ENCODE measurements around the gene MARS1.

Gene MARS1

GRCh38 chr12:57458665-57459054, 29.2 kb upstream of the MARS1 start:
- DNase-seq: no peak

- peak; percentile 95 for DNase-seq
These were observed 28.7 kb upstream of the MARS1 start for GRCh38 chr12:57459055-57459749.

GRCh38 chr12:57459750-57460467, 28.0 kb upstream of the MARS1 start, which contains the start of gene GLI1:
TSS of gene GLI1 (plus strand) at chr12:57459785. CDS start at chr12:57463692, 3,907 bp downstream.
- no peak for DNase-seq

GRCh38 chr12:57460468-57460784, 27.4 kb upstream of the MARS1 start:
- no peak for DNase-seq

- DNase-seq: no peak
These were observed 27.0 kb upstream of the MARS1 start for GRCh38 chr12:57460841-57461275.

- DNase-seq: peak; percentile 44
These were observed 26.5 kb upstream of the MARS1 start for GRCh38 chr12:57461276-57461916.

- DNase-seq: no peak
These were observed 26.0 kb upstream of the MARS1 start for GRCh38 chr12:57461917-57462250.

GRCh38 chr12:57462251-57462911, 25.5 kb upstream of the MARS1 start:
- peak; percentile 92 for DNase-seq

- DNase-seq: no peak
These were observed 25.0 kb upstream of the MARS1 start for GRCh38 chr12:57462912-57463253.

- no peak for DNase-seq
These were observed 23.3 kb upstream of the MARS1 start for GRCh38 chr12:57464569-57464968.

- no peak for DNase-seq
These were observed 22.7 kb upstream of the MARS1 start for GRCh38 chr12:57465030-57465746.

- no peak for DNase-seq
These were observed 21.9 kb upstream of the MARS1 start for GRCh38 chr12:57465747-57466505.

GRCh38 chr12:57467212-57467874, 20.5 kb upstream of the MARS1 start:
- DNase-seq: no peak

- DNase-seq: no peak
These were observed 20.0 kb upstream of the MARS1 start for GRCh38 chr12:57467915-57468314.

GRCh38 chr12:57469296-57470164, 18.3 kb upstream of the MARS1 start:
- DNase-seq: no peak

- DNase-seq: no peak
These were observed 17.4 kb upstream of the MARS1 start for GRCh38 chr12:57470286-57470969.

- DNase-seq: no peak
These were observed 16.8 kb upstream of the MARS1 start for GRCh38 chr12:57470970-57471656.

- DNase-seq: no peak
These were observed 16.2 kb upstream of the MARS1 start for GRCh38 chr12:57471661-57472060.

- no peak for DNase-seq
These were observed 15.5 kb upstream of the MARS1 start for GRCh38 chr12:57472391-57472790.

Data from CD4-positive, alpha-beta T cell treated with Interleukin-12 subunit alpha and Interleukin-12 subunit beta, for 1 hour (primary cell).